Stimulated activated CD8-positive, alpha-beta memory T cell treated with anti-CD3 and anti-CD28 coated beads, Interleukin-4, amount 100 ng/mL, for 1 hour (primary cell): Measurements from ENCODE around the gene RCBTB1.
"Not testable (repeated sequence)": the region's sequence is repeated elsewhere in the genome, so short reads cannot be mapped to it uniquely, and the experiment has no call there.

Experiments
- DNase-seq, 2 donors: peaks; one replicate each; pipeline ENCODE4 v3.0.0-alpha.2; 2020; ENCODE audit warnings: low read depth in 2 of 2, low spot score in 1 of 2

RCBTB1 gene

GRCh38 chr13:49585220-49586157, at the start of gene RCBTB1:
RCBTB1 (minus strand) TSS chr13:49585558; CDS start chr13:49567279, 18,279 bp downstream.
- peak; percentile 26 to 40 for DNase-seq

GRCh38 chr13:49633710-49634109, 48.4 kb upstream of the RCBTB1 start:
- DNase-seq = no peak

DNA sequence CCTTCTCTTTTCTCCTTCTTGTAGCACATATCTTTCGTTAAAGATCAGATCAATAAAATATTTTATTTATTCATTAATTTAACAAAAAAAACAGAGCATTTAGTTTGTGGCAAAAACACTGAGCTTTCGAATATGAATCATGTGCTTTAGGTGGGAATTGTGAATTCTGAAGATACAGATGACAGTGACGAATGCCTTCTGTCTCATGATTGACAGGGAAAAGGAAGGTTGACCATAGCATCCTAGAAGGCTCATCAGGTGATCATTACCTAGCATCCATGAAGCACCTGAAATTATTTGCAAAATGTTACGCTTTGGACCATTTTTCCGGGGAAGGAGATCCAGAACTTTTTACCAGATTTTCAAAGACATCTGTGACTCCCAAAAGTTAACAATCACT, 46.8 kb upstream of the RCBTB1 start:
- no peak for DNase-seq

GRCh38 chr13:49630580-49630979, 45.2 kb upstream of the RCBTB1 start:
- DNase-seq = no peak

GRCh38 chr13:49629947-49630346, 44.6 kb upstream of the RCBTB1 start:
- DNase-seq = no peak

DNA sequence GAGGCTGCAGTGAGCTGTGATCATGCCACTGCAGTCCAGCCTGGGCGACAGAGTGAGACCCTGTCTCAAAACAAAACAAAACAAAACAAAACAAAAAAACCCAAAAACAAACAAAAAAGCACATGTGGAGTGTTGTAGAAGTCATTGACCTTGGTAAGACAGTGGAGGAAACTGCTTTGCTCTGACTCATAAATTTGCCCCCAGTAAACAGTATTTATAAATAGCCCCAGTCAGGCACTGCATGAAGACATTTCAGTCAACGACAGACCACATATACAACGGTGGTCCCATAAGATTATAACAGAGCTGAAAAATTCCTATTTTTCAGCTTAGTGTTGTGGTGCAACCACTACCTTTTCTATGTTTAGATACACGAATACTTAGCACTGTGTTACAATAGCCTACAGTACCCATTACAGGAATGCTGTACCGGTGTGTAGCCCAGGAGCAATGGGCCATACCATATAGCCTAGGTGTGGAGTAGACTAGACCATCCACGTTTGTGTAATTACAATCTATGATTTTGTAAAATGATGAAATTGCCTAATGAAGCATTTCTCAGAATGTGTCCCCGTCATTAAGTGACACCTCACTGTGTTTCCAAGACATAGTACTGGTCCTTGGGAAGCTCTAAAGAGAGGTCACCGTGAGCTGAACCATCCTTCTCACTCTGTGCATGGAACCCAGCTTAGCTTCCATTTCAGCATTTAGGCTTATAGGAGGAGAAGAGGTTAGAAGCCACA, 44.0 kb upstream of the RCBTB1 start:
- no peak for DNase-seq

DNA sequence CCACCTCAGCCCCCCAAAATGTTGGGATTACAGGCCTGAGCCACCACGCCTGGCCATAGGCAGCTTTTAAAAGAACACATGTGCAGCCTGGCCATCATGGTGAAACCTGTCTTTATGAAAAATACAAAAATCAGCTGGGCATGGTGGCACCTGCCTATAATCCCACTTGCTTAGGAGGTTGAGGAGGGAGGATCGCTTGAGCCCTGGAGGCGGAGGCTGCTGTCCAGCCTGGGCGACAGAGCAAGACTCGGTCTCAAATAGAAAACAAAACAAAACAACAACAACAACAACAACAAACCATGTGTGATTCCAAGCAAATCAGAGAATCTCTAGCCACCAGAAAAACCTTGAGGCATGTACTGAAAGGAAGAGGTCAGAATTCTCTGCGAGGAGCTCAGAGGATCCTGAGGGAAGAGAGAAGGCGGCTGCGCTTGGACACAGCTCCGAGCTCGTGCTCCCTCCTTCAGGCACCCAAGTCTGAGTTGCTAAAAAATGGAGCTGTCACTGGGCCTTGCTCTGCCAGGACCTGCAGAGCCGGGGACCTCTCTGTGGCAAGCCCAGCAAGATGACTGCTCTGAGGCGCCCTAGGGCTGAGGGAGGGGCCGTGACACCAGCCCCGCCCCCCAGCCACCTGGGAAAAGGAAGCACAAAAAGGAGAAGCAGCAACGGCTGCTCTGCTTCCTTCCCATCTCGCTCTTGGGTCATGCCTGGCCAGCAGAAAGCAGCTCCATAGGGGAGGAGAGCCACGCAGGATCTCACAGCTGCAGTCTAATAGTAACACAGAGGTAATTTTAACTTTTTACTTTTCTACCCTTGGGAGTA, 42.7 kb upstream of the RCBTB1 start, which contains the start of gene ARL11:
Gene ARL11, plus strand, starts transcription at position 677 of the 822 bp plus-strand sequence. CDS start 1,941 bp downstream, outside the sequence.
- no peak for DNase-seq

GRCh38 chr13:49625392-49626079, 40.2 kb upstream of the RCBTB1 start:
- no peak for DNase-seq

- no peak for DNase-seq
Measured at GRCh38 chr13:49624229-49624628, 38.9 kb upstream of the RCBTB1 start.

- DNase-seq = no peak
Measured at GRCh38 chr13:49622174-49622946, 37.0 kb upstream of the RCBTB1 start.

- DNase-seq = no peak
Measured at GRCh38 chr13:49620170-49620621, 34.8 kb upstream of the RCBTB1 start.

DNA sequence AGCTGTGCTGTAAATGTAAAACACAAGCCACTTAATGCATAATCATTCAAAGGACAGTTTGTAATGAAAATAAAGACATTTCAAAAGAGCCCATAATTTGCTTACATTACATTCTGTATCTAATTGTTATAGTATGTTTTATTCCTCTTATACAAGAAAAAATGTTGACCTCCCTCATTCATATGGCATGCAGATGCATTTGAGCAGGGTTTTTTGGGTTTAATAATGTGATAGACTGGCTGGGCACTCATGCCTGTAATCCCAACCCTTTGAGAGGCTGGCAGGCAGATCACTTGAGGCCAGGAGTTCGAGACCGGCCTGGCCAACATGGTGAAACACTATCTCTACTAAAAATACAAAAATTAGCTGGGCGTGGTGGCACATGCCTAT, 31.3 kb upstream of the RCBTB1 start:
- no peak for DNase-seq

- DNase-seq = no peak
Measured at GRCh38 chr13:49615836-49616675, 30.7 kb upstream of the RCBTB1 start.

- DNase-seq = not testable (repeated sequence)
Measured at GRCh38 chr13:49612042-49612441, 26.7 kb upstream of the RCBTB1 start.

DNA sequence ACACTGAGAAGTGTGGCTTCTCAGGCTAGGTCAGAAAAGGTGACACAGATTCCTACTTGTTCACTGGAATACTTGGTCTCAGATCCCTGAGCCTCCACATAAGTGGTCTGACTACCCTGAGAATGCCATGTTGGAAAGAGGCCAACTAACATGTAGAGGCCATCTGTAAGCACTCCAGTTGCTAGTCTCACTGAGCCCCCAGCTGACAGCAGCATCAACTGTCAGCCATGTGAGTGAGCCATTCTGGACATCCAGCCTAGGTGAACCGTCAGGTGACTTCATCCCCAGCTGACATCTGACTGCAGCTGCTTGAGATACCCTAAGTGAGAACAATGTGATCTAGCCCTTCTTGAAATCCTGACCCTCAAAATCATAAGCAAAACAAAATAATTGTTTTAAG, 24.8 kb upstream of the RCBTB1 start:
- DNase-seq = no peak

DNA sequence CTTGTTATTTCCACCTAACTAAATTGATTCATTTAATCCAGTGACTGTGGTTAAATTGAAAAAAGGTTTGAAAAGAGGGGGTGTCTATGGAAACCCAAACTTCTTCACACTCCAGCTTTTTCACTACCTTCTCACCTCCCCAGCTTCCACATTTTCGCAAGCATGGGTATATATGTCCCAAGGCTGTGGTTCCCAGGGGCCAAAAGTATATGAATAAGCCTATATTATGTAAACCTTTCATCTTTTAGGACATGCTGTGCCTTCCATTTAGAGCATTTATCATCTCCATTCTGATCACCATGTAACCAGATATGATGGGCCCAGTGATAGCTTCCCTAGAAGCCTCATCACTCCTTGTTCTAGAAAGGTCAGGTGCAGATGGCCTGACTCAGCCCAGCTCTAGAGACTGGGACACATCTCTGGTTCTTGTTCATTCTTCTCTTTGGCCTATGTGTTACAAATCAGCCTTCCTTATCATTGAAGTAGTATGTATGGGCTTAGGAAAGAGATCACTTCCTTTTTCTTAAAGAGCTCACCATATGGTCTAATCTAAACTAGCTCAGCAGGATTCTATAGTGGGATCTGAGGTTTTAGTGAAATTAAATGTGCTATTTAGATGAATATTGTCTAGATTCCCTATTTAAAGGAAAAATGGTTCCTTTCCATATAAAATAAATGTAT, 23.4 kb upstream of the RCBTB1 start:
- no peak for DNase-seq

DNA sequence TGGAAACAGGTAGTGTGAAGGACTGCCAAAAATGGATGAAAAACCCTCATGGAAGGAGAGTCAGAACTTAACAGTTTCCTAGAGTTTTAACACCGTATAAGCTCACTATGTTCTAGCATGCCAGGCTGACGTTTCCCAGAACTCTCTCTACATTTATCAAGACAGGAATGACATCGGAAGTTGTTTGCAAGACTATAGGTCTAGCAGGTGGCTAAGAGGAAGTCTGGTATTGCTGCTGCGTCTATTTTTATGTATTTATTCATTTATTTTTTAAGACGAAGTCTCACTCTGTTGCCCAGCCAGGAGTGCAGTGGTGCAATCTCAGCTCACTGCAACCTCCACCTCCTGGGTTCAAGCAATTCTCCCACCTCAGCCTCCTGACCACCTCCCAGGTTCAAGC, 22.4 kb upstream of the RCBTB1 start:
- no peak for DNase-seq
